GM23338 (cell line): Measurements from ENCODE around the gene SIRT7.

Experiments
- CREB1 ChIP-seq: fragments of 250-450 bp; sonication (Bioruptor Pico); IDR thresholded peaks from 2 replicates; pipeline ENCODE4 v1.5.0; 2020; ENCODE audit warnings: low read depth, mild to moderate bottlenecking, moderate library complexity
- EZH2 ChIP-seq: fragments of 200-600 bp; sonication (generic); IDR thresholded peaks from one replicate; pipeline ENCODE4 v1.8.0; 2017; ENCODE audit warnings: antibody characterized with exemption, mild to moderate bottlenecking, low read depth; ENCODE audit not compliant: unreplicated experiment
- EZH2phosphoT487 ChIP-seq: fragments of 200-600 bp; sonication (generic); IDR thresholded peaks from one replicate; pipeline ENCODE4 v1.8.1; 2018; ENCODE audit warnings: antibody characterized with exemption; ENCODE audit not compliant: unreplicated experiment
- JUNB ChIP-seq: IDR thresholded peaks from one replicate; pipeline ENCODE4 v1.6.1; 2016; ENCODE audit warnings: antibody characterized with exemption; ENCODE audit not compliant: unreplicated experiment
- POLR2AphosphoS5 ChIP-seq: IDR thresholded peaks from 2 replicates; pipeline ENCODE4 v1.6.1; 2016; ENCODE audit warnings: antibody characterized with exemption, low read depth
- STAT1 ChIP-seq: IDR thresholded peaks from one replicate; pipeline ENCODE4 v1.6.1; 2016; ENCODE audit warnings: antibody characterized with exemption; ENCODE audit not compliant: unreplicated experiment
- ZNF114 ChIP-seq: fragments of 250-450 bp; sonication (Bioruptor Pico); IDR thresholded peaks from 2 replicates; pipeline ENCODE4 v1.5.0; 2020; ENCODE audit warnings: mild to moderate bottlenecking, moderate library complexity
- ZNF331 ChIP-seq: fragments of 250-450 bp; sonication (Bioruptor Pico); IDR thresholded peaks from 2 replicates; pipeline ENCODE4 v1.5.0; 2020; ENCODE audit warnings: low read depth, mild to moderate bottlenecking, moderate library complexity
- TF ChIP-seq, protein P1 (sequence below), 2 experiments: fragments of 200-600 bp in 1 of 2; sonication (generic) in 1 of 2; conservative IDR thresholded peaks; 2 replicates each; pipeline versions ENCODE4 v1.5.1 to v1.6.1; 2016 to 2017; ENCODE audit warnings: antibody characterized with exemption in 2 of 2, low read depth in 2 of 2, mild to moderate bottlenecking in 2 of 2, moderate library complexity in 1 of 2
- TF ChIP-seq, protein P2 (sequence below): IDR thresholded peaks from 2 replicates; pipeline ENCODE4 v1.6.1; 2016; ENCODE audit warnings: antibody characterized with exemption
- TF ChIP-seq, protein P3 (sequence below): IDR thresholded peaks from one replicate; pipeline ENCODE4 v1.6.1; 2018; ENCODE audit warnings: antibody characterized with exemption; ENCODE audit not compliant: unreplicated experiment
- TF ChIP-seq, protein P4 (sequence below): fragments of 250-450 bp; sonication (Bioruptor Pico); IDR thresholded peaks from 2 replicates; pipeline ENCODE4 v1.5.0; 2020; ENCODE audit warnings: mild to moderate bottlenecking, moderate library complexity

DNA sequence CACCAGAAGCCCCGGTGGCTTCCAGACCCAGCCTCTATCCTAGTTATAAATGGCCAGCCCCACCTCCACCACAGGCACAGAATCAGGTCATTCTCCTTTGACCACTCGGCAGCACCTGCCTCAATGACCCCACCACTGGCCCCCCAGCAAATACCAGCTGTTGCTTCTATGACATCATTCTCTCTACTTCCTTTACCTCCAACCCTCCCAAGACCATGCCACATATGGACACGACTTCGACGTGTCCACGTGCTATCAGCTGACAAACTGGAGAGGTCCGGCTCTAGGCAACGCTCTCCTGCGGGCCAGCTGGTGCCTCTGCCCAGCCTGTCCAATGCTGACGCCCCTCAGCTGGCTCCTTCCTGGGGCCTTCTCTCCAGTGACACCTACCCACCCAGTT lies 32.5 kb downstream of the SIRT7 start:
- TF ChIP-seq, protein P1, sequence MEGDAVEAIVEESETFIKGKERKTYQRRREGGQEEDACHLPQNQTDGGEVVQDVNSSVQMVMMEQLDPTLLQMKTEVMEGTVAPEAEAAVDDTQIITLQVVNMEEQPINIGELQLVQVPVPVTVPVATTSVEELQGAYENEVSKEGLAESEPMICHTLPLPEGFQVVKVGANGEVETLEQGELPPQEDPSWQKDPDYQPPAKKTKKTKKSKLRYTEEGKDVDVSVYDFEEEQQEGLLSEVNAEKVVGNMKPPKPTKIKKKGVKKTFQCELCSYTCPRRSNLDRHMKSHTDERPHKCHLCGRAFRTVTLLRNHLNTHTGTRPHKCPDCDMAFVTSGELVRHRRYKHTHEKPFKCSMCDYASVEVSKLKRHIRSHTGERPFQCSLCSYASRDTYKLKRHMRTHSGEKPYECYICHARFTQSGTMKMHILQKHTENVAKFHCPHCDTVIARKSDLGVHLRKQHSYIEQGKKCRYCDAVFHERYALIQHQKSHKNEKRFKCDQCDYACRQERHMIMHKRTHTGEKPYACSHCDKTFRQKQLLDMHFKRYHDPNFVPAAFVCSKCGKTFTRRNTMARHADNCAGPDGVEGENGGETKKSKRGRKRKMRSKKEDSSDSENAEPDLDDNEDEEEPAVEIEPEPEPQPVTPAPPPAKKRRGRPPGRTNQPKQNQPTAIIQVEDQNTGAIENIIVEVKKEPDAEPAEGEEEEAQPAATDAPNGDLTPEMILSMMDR (conservative IDR thresholded peaks at IDR 0.05; ENCODE audit: low read depth in 2 of 2), result no peak
- no peak for TF ChIP-seq EZH2phosphoT487
- no peak for TF ChIP-seq STAT1
- TF ChIP-seq CREB1 (CRISPR knock-in tag), result no peak
- no peak for TF ChIP-seq EZH2
- TF ChIP-seq, protein P2, sequence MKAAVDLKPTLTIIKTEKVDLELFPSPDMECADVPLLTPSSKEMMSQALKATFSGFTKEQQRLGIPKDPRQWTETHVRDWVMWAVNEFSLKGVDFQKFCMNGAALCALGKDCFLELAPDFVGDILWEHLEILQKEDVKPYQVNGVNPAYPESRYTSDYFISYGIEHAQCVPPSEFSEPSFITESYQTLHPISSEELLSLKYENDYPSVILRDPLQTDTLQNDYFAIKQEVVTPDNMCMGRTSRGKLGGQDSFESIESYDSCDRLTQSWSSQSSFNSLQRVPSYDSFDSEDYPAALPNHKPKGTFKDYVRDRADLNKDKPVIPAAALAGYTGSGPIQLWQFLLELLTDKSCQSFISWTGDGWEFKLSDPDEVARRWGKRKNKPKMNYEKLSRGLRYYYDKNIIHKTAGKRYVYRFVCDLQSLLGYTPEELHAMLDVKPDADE, result no peak
- TF ChIP-seq, protein P3, sequence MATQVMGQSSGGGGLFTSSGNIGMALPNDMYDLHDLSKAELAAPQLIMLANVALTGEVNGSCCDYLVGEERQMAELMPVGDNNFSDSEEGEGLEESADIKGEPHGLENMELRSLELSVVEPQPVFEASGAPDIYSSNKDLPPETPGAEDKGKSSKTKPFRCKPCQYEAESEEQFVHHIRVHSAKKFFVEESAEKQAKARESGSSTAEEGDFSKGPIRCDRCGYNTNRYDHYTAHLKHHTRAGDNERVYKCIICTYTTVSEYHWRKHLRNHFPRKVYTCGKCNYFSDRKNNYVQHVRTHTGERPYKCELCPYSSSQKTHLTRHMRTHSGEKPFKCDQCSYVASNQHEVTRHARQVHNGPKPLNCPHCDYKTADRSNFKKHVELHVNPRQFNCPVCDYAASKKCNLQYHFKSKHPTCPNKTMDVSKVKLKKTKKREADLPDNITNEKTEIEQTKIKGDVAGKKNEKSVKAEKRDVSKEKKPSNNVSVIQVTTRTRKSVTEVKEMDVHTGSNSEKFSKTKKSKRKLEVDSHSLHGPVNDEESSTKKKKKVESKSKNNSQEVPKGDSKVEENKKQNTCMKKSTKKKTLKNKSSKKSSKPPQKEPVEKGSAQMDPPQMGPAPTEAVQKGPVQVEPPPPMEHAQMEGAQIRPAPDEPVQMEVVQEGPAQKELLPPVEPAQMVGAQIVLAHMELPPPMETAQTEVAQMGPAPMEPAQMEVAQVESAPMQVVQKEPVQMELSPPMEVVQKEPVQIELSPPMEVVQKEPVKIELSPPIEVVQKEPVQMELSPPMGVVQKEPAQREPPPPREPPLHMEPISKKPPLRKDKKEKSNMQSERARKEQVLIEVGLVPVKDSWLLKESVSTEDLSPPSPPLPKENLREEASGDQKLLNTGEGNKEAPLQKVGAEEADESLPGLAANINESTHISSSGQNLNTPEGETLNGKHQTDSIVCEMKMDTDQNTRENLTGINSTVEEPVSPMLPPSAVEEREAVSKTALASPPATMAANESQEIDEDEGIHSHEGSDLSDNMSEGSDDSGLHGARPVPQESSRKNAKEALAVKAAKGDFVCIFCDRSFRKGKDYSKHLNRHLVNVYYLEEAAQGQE, result no peak
- TF ChIP-seq POLR2AphosphoS5, result no peak
- no peak for TF ChIP-seq JUNB
- TF ChIP-seq ZNF114, result no peak
- TF ChIP-seq ZNF331 (CRISPR knock-in tag), result no peak
- TF ChIP-seq, protein P4, sequence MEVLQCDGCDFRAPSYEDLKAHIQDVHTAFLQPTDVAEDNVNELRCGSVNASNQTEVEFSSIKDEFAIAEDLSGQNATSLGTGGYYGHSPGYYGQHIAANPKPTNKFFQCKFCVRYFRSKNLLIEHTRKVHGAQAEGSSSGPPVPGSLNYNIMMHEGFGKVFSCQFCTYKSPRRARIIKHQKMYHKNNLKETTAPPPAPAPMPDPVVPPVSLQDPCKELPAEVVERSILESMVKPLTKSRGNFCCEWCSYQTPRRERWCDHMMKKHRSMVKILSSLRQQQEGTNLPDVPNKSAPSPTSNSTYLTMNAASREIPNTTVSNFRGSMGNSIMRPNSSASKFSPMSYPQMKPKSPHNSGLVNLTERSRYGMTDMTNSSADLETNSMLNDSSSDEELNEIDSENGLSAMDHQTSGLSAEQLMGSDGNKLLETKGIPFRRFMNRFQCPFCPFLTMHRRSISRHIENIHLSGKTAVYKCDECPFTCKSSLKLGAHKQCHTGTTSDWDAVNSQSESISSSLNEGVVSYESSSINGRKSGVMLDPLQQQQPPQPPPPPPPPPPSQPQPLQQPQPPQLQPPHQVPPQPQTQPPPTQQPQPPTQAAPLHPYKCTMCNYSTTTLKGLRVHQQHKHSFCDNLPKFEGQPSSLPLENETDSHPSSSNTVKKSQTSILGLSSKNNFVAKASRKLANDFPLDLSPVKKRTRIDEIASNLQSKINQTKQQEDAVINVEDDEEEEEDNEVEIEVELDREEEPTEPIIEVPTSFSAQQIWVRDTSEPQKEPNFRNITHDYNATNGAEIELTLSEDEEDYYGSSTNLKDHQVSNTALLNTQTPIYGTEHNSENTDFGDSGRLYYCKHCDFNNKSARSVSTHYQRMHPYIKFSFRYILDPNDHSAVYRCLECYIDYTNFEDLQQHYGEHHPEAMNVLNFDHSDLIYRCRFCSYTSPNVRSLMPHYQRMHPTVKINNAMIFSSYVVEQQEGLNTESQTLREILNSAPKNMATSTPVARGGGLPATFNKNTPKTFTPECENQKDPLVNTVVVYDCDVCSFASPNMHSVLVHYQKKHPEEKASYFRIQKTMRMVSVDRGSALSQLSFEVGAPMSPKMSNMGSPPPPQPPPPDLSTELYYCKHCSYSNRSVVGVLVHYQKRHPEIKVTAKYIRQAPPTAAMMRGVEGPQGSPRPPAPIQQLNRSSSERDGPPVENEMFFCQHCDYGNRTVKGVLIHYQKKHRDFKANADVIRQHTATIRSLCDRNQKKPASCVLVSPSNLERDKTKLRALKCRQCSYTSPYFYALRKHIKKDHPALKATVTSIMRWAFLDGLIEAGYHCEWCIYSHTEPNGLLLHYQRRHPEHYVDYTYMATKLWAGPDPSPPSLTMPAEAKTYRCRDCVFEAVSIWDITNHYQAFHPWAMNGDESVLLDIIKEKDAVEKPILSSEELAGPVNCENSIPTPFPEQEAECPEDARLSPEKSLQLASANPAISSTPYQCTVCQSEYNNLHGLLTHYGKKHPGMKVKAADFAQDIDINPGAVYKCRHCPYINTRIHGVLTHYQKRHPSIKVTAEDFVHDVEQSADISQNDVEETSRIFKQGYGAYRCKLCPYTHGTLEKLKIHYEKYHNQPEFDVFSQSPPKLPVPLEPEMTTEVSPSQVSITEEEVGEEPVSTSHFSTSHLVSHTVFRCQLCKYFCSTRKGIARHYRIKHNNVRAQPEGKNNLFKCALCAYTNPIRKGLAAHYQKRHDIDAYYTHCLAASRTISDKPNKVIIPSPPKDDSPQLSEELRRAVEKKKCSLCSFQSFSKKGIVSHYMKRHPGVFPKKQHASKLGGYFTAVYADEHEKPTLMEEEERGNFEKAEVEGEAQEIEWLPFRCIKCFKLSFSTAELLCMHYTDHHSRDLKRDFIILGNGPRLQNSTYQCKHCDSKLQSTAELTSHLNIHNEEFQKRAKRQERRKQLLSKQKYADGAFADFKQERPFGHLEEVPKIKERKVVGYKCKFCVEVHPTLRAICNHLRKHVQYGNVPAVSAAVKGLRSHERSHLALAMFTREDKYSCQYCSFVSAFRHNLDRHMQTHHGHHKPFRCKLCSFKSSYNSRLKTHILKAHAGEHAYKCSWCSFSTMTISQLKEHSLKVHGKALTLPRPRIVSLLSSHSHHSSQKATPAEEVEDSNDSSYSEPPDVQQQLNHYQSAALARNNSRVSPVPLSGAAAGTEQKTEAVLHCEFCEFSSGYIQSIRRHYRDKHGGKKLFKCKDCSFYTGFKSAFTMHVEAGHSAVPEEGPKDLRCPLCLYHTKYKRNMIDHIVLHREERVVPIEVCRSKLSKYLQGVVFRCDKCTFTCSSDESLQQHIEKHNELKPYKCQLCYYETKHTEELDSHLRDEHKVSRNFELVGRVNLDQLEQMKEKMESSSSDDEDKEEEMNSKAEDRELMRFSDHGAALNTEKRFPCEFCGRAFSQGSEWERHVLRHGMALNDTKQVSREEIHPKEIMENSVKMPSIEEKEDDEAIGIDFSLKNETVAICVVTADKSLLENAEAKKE (CRISPR knock-in tag), result no peak
